GM12864 (cell line): ENCODE data around the gene PRKG1.

Experiments
- DNase-seq: peaks from one replicate; pipeline ENCODE4 v3.0.0-alpha.2; 2011; ENCODE audit warnings: low read depth
- H3K4me3 ChIP-seq: 2 replicates; pipeline ENCODE4 v1.5.1; 2011; ENCODE audit warnings: mild to moderate bottlenecking, low read depth, low read length, control low read depth
- TF ChIP-seq, protein P1 (sequence below): IDR thresholded peaks from 2 replicates; pipeline ENCODE4 v1.5.1; 2011; ENCODE audit warnings: low read depth, mild to moderate bottlenecking, moderate library complexity, low read length, control low read depth, inconsistent platforms; ENCODE audit errors: missing control alignments

The PRKG1 gene

DNA sequence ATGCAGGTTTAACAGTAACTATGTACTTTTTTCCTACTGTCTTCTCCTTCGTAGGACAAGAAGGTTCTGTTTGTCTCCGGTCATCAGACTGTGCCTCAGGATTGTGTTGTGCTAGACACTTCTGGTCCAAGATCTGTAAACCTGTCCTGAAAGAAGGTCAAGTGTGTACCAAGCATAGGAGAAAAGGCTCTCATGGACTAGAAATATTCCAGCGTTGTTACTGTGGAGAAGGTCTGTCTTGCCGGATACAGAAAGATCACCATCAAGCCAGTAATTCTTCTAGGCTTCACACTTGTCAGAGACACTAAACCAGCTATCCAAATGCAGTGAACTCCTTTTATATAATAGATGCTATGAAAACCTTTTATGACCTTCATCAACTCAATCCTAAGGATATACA, 1242.2 kb downstream of the PRKG1 start:
- no peak for DNase-seq
- H3K4me3 ChIP-seq = no peak overlapping the region
- TF ChIP-seq, protein P1, sequence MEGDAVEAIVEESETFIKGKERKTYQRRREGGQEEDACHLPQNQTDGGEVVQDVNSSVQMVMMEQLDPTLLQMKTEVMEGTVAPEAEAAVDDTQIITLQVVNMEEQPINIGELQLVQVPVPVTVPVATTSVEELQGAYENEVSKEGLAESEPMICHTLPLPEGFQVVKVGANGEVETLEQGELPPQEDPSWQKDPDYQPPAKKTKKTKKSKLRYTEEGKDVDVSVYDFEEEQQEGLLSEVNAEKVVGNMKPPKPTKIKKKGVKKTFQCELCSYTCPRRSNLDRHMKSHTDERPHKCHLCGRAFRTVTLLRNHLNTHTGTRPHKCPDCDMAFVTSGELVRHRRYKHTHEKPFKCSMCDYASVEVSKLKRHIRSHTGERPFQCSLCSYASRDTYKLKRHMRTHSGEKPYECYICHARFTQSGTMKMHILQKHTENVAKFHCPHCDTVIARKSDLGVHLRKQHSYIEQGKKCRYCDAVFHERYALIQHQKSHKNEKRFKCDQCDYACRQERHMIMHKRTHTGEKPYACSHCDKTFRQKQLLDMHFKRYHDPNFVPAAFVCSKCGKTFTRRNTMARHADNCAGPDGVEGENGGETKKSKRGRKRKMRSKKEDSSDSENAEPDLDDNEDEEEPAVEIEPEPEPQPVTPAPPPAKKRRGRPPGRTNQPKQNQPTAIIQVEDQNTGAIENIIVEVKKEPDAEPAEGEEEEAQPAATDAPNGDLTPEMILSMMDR = no peak

DNA sequence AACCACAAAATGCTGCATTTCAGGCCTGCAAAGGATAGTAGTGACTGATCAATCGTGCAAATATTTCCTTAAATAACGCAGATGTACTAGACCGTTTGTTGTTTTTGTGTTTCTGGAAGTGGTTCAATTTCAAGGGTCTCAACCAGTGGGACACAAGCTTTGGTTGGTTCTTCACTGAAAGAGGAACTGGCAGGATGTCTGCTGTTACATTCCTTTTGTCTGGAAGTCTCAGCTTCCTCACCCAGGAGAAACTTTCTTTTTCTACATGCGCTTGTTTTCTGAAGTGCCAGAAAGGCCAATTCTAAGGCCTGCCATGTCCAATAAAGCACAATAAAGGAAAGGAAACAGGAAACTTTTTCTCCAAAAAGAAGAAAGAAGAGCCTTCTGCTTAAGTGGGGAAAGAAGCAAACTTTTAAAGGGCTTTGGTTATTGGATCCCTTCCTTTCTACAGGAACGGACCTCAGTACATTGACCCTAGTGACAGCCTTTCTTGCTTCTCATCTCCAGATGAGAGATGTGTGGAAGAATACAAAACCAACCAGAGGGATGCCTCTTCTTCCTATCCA, 1243.9 kb downstream of the PRKG1 start:
- TF ChIP-seq, protein P1 = no peak
- H3K4me3 ChIP-seq = no peak overlapping the region
- no peak for DNase-seq

DNA sequence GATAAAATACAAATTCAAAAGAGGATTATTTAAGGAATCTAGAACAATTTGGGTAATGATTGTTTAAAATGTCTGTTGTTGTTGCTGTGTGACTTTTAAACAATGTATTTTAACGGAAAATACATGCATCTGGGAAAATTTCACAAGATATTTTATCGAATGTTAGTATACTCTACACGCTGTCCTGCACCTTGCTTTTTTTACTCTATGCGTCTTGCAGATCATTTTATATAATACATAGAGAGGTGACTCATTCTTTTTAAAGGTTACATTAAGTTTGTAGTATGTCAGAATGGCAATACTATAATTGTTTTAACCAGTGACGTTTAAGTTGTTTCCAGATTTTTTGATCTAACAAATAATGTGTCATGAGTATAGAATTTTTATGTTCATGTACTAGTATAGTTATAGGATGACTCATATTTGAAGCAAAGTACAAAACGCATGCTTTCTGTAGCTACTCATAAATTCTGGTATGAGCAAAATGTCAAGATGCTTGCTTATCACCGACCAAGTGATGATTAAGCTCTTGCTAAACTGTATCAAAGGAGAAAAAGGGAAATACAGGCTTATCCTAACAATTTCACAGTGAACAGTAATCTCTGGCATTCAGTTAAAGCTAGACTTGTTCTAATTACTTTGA, 1244.7 kb downstream of the PRKG1 start:
- no peak for DNase-seq
- TF ChIP-seq, protein P1 = no peak
- H3K4me3 ChIP-seq = no peak overlapping the region

DNA sequence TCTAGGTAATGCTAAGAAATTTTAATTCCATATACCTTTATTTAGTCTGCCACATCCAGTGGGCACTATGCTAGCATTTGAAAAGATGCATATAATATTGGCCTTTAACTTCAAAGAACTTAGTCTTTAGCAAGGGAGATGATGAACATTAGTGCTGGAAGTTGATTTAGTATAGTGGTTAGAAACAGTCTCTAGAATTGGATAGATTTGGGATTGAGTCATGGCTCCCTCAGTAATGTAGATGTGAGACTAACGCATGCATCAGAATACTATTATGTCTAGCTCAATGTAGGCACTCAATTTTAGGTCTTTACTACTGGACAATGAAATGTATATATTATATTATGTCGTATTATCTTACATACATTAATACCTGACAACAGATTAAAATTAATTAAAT, 1245.6 kb downstream of the PRKG1 start:
- no peak overlapping the region for H3K4me3 ChIP-seq
- TF ChIP-seq, protein P1 = no peak
- no peak for DNase-seq

GRCh38 chr10:52322323-52322722, 1248.0 kb downstream of the PRKG1 start:
- no peak for DNase-seq
- no peak overlapping the region for H3K4me3 ChIP-seq
- TF ChIP-seq, protein P1 = no peak

DNA sequence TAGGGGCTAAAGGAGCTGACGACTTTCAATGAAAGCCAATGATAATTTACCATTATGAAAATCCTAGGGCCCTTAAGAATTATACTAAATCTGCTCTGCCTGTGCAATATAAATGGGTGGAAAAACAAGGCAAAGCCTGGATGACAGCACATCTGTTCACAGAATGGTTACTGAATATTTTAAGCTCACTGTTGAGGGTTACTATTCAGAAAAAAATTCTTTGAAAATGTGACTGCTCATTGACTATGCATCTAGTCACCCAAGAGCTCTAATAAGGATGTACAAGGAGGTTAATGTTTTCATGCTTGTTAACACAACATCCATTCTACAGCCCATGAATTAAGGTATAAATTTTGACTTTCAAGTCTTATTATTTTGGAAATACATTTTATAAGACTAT, 1248.6 kb downstream of the PRKG1 start:
- H3K4me3 ChIP-seq = no peak overlapping the region
- TF ChIP-seq, protein P1 = no peak
- DNase-seq = no peak

DNA sequence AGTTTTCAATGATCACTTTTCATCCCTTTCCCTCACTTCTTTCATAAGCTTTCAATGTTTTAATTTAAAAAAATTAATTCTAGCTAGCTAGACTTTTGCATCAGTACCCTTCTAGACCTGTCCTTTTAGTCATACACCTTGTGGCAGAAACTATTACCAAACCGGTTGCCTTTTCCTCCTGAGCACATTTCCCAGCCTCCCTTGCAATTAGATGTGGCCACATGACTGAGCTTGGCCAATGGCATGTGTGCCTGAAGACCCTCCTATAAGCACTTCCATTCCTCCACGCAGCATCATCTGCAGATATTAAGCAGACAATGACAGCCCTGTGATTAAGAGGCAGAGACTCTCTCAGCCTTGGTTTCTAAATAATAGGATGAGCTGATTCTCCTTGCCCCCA, 1252.1 kb downstream of the PRKG1 start:
- no peak overlapping the region for H3K4me3 ChIP-seq
- DNase-seq = no peak
- TF ChIP-seq, protein P1 = no peak
